ENCODE data around the gene SFT2D2.

The SFT2D2 gene

DNA sequence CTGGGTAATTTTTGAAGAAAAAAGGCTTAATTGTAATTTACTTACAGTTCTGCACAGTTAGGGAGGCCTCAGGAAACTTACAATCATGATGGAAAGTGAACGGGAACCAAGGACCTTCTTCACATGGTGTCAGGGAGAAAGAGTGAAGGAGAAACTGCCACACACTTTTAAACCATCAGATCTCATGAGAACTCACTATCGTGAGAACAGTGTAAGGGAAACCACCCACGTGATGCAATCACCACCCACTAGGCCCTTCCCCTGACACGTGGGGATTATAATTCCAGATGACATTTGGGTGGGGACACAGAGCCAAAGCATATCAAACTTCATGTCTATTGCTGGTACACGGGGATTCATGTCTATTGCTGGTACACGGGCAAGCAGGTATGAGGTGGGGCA, 5.3 kb upstream of the SFT2D2 start:
- DNase-seq (ENCODE audit: low read depth in 1 of 2, low spot score in 1 of 2): peak in 1 of 2 experiments; percentile 30
- TF ChIP-seq SPI1 (IDR thresholded peaks at IDR 0.05; ENCODE audit: borderline replicate concordance, low read depth) (no peak), REST (IDR thresholded peaks at IDR 0.05; ENCODE audit: insufficient replicate concordance, low read depth) (no peak), GABPA (IDR thresholded peaks at IDR 0.05; ENCODE audit: low read depth) (no peak), POLR2AphosphoS5 (IDR thresholded peaks at IDR 0.05; ENCODE audit: low read depth) (no peak)
- TF ChIP-seq, protein P1, sequence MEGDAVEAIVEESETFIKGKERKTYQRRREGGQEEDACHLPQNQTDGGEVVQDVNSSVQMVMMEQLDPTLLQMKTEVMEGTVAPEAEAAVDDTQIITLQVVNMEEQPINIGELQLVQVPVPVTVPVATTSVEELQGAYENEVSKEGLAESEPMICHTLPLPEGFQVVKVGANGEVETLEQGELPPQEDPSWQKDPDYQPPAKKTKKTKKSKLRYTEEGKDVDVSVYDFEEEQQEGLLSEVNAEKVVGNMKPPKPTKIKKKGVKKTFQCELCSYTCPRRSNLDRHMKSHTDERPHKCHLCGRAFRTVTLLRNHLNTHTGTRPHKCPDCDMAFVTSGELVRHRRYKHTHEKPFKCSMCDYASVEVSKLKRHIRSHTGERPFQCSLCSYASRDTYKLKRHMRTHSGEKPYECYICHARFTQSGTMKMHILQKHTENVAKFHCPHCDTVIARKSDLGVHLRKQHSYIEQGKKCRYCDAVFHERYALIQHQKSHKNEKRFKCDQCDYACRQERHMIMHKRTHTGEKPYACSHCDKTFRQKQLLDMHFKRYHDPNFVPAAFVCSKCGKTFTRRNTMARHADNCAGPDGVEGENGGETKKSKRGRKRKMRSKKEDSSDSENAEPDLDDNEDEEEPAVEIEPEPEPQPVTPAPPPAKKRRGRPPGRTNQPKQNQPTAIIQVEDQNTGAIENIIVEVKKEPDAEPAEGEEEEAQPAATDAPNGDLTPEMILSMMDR (IDR thresholded peaks at IDR 0.05; ENCODE audit: insufficient read depth, low read length): no peak
- Histone ChIP-seq H3K27ac (replicated peaks) (no peak overlapping the region), H3K4me3 (replicated peaks; ENCODE audit: insufficient read depth, low read length) (no peak overlapping the region), H3K27me3 (ENCODE audit: insufficient read depth, poor library complexity, severe bottlenecking) (no peaks in the 10 kb centered on the region)

DNA sequence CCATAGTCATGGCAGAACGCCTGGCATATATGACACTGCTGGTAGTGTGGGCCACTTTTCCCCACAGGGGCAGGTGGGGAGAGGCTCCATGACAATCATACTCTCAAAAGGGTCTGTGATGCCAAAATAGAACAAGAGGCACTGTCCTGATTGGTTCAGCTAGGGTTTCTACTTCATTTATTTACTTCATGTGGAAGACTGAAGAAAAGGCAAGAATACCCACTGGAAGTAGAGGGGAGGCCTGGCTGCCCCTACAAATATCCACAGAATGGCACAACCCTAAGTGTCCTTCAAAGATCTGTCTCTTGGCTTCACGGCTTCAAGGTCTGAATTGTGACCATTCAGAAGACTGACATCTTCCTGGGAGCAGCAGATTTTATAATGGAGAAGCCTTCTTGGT, 4.5 kb upstream of the SFT2D2 start:
- DNase-seq (ENCODE audit: low read depth in 1 of 2, low spot score in 1 of 2): no peak
- Histone ChIP-seq H3K27me3 (ENCODE audit: insufficient read depth, poor library complexity, severe bottlenecking) (no peaks in the 10 kb centered on the region), H3K4me3 (replicated peaks; ENCODE audit: insufficient read depth, low read length) (no peak overlapping the region), H3K27ac (replicated peaks) (no peak overlapping the region)
- no peak for TF ChIP-seq SPI1 (IDR thresholded peaks at IDR 0.05; ENCODE audit: borderline replicate concordance, low read depth)
- TF ChIP-seq REST (IDR thresholded peaks at IDR 0.05; ENCODE audit: insufficient replicate concordance, low read depth): no peak
- TF ChIP-seq, protein P1 (IDR thresholded peaks at IDR 0.05; ENCODE audit: insufficient read depth, low read length): no peak
- TF ChIP-seq GABPA (IDR thresholded peaks at IDR 0.05; ENCODE audit: low read depth): no peak
- TF ChIP-seq POLR2AphosphoS5 (IDR thresholded peaks at IDR 0.05; ENCODE audit: low read depth): no peak

GRCh38 chr1:168223261-168223660, 2.5 kb upstream of the SFT2D2 start:
- no peaks in the 10 kb centered on the region for H3K27me3 ChIP-seq (ENCODE audit: insufficient read depth, poor library complexity, severe bottlenecking)
- no peak overlapping the region for H3K4me3 ChIP-seq (replicated peaks; ENCODE audit: insufficient read depth, low read length)
- no peak for DNase-seq (ENCODE audit: low read depth in 1 of 2, low spot score in 1 of 2)
- TF ChIP-seq REST (IDR thresholded peaks at IDR 0.05; ENCODE audit: insufficient replicate concordance, low read depth) (no peak), GABPA (IDR thresholded peaks at IDR 0.05; ENCODE audit: low read depth) (no peak), SPI1 (IDR thresholded peaks at IDR 0.05; ENCODE audit: borderline replicate concordance, low read depth) (no peak), POLR2AphosphoS5 (IDR thresholded peaks at IDR 0.05; ENCODE audit: low read depth) (no peak)
- TF ChIP-seq, protein P1 (IDR thresholded peaks at IDR 0.05; ENCODE audit: insufficient read depth, low read length): no peak
- H3K27ac ChIP-seq (replicated peaks): no peak overlapping the region
